ENCODE measurements around the gene DTNA.

The DTNA gene

GRCh38 chr18:34820360-34821065 lies 110.4 kb downstream of the DTNA start:
- no peak overlapping the region for H3K27ac ChIP-seq (ENCODE audit: poor library complexity, severe bottlenecking)
- no peak for TF ChIP-seq CTCF (IDR thresholded peaks at IDR 0.05; ENCODE audit: poor library complexity, severe bottlenecking)
- H3K27me3 ChIP-seq (ENCODE audit: insufficient read depth, poor library complexity, severe bottlenecking): peaks cover 11% of the 10 kb centered on the region
- H3K9me3 ChIP-seq (ENCODE audit: severe bottlenecking): no peaks in the 10 kb centered on the region
- no peak overlapping the region for H3K4me3 ChIP-seq (ENCODE audit: severe bottlenecking)
- no peaks in the 10 kb centered on the region for H3K36me3 ChIP-seq (ENCODE audit: low read depth)
- H3K4me1 ChIP-seq (ENCODE audit: insufficient read depth, poor library complexity, severe bottlenecking): no peaks in the 10 kb centered on the region
- no peak for ATAC-seq (ENCODE audit: low read depth)
- DNase-seq (ENCODE audit: low spot score): no peak

- H3K9me3 ChIP-seq (ENCODE audit: severe bottlenecking): no peaks in the 10 kb centered on the region
- no peak for ATAC-seq (ENCODE audit: low read depth)
- H3K36me3 ChIP-seq (ENCODE audit: low read depth): no peaks in the 10 kb centered on the region
- H3K4me3 ChIP-seq (ENCODE audit: severe bottlenecking): no peak overlapping the region
- no peak overlapping the region for H3K27ac ChIP-seq (ENCODE audit: poor library complexity, severe bottlenecking)
- H3K27me3 ChIP-seq (ENCODE audit: insufficient read depth, poor library complexity, severe bottlenecking): peaks cover 11% of the 10 kb centered on the region
- no peaks in the 10 kb centered on the region for H3K4me1 ChIP-seq (ENCODE audit: insufficient read depth, poor library complexity, severe bottlenecking)
- DNase-seq (ENCODE audit: low spot score): no peak
- no peak for TF ChIP-seq CTCF (IDR thresholded peaks at IDR 0.05; ENCODE audit: poor library complexity, severe bottlenecking)
Measured at GRCh38 chr18:34821669-34822210, 111.6 kb downstream of the DTNA start.

GRCh38 chr18:34828093-34828492 lies 118.0 kb downstream of the DTNA start:
- ATAC-seq (ENCODE audit: low read depth): no peak
- Histone ChIP-seq H3K27me3 (ENCODE audit: insufficient read depth, poor library complexity, severe bottlenecking) (no peaks in the 10 kb centered on the region), H3K4me3 (ENCODE audit: severe bottlenecking) (no peak overlapping the region), H3K36me3 (ENCODE audit: low read depth) (no peaks in the 10 kb centered on the region), H3K27ac (ENCODE audit: poor library complexity, severe bottlenecking) (no peak overlapping the region), H3K9me3 (ENCODE audit: severe bottlenecking) (no peaks in the 10 kb centered on the region), H3K4me1 (ENCODE audit: insufficient read depth, poor library complexity, severe bottlenecking) (no peaks in the 10 kb centered on the region)
- TF ChIP-seq CTCF (IDR thresholded peaks at IDR 0.05; ENCODE audit: poor library complexity, severe bottlenecking): no peak
- no peak for DNase-seq (ENCODE audit: low spot score)

- no peaks in the 10 kb centered on the region for H3K36me3 ChIP-seq (ENCODE audit: low read depth)
Measured at GRCh38 chr18:34834897-34835296, 124.8 kb downstream of the DTNA start.

More at GRCh38 chr18:34834897-34835296, 124.8 kb downstream of the DTNA start:
- no peaks in the 10 kb centered on the region for H3K9me3 ChIP-seq (ENCODE audit: severe bottlenecking)
- no peaks in the 10 kb centered on the region for H3K4me1 ChIP-seq (ENCODE audit: insufficient read depth, poor library complexity, severe bottlenecking)
- H3K27ac ChIP-seq (ENCODE audit: poor library complexity, severe bottlenecking): no peak overlapping the region
- no peak for TF ChIP-seq CTCF (IDR thresholded peaks at IDR 0.05; ENCODE audit: poor library complexity, severe bottlenecking)
- no peak for ATAC-seq (ENCODE audit: low read depth)
- H3K27me3 ChIP-seq (ENCODE audit: insufficient read depth, poor library complexity, severe bottlenecking): peaks cover 3% of the 10 kb centered on the region
- no peak for DNase-seq (ENCODE audit: low spot score)
- H3K4me3 ChIP-seq (ENCODE audit: severe bottlenecking): no peak overlapping the region
